Measurements from ENCODE around the gene FAM184A. TPM values are rescaled to one million over a fixed set of nuclear protein-coding genes. Genes with fewer than 3 reads are reported as not detected.

FAM184A gene
- total and polyA plus RNA-seq, 9 of the 15 experiments (the other 6 are each of a cell fraction or from before 2014, with no cell fraction given), result 6.4 to 18.7 (median 13.1) TPM

GRCh38 chr6:119066517-119066916 lies 11.9 kb downstream of the FAM184A start (continued):
- TF ChIP-seq MCM3 (IDR thresholded peaks at IDR 0.05) (no peak), XRCC5 (IDR thresholded peaks at IDR 0.05; ENCODE audit: low read depth, low read length) (no peak), SMARCB1 (IDR thresholded peaks at IDR 0.05; ENCODE audit: insufficient read length, low read depth) (peak; percentile 33), HES1 (IDR thresholded peaks at IDR 0.05; ENCODE audit: low read depth) (no peak), TAF9B (IDR thresholded peaks at IDR 0.05; ENCODE audit: partially characterized antibody) (no peak), KAT7 (CRISPR knock-in tag; IDR thresholded peaks at IDR 0.05; ENCODE audit: borderline replicate concordance) (no peak)

- WGBS (ENCODE audit: insufficient coverage, low coverage, missing lambda C conversion rate), result 73% methylated on average over 2 of the region's 2 CpGs
- Histone ChIP-seq H3K4me3 (no peak overlapping the region), H2AFZ (ENCODE audit: low read depth, low read length) (no peak overlapping the region), H3K79me2 (ENCODE audit: control insufficient read depth, insufficient read depth, low read length) (peaks cover 13% of the 10 kb centered on the region; the same call in 1 of the 3 replicates), H3K4me1 (replicated peaks in 1 of 2; ENCODE audit: control insufficient read depth in 2 of 2, insufficient read depth in 2 of 2, low read length in 2 of 2) (peaks cover 3 to 23% of the 10 kb centered on the region in 2 experiments; a peak in 4 of 5 replicates), H3K36me3 (ENCODE audit: control insufficient read depth, insufficient read depth, low read length) (no peaks in the 10 kb centered on the region), H3K27ac (ENCODE audit: extremely low read depth, low read depth, low read length) (no peak overlapping the region), H3K4me2 (ENCODE audit: insufficient read depth, low read length) (0 out of 2 replicates have a peak overlapping the region, but pooled peaks have one; percentile 1), H3K9me3 (replicated peaks; ENCODE audit: control insufficient read depth, insufficient read depth, low read depth, low read length) (no peaks in the 10 kb centered on the region), H3K9me1 (ENCODE audit: control insufficient read depth, insufficient read depth, low read length) (no peaks in the 10 kb centered on the region), H3K9ac (ENCODE audit: insufficient read depth in 1 of 2, low read depth in 2 of 2, low read length in 2 of 2) (no peak overlapping the region), H3K27me3 (ENCODE audit: control insufficient read depth in 2 of 2, insufficient read depth in 2 of 2, low read length in 2 of 2) (no peaks in the 10 kb centered on the region), H4K20me1 (replicated peaks; ENCODE audit: control insufficient read depth, insufficient read depth, low read length) (no peaks in the 10 kb centered on the region)
- intact Hi-C loops (cut with micrococcal nuclease) (no loop called here), in situ Hi-C loops (cut with MboI) (no loop called here)
- 0 out of 3 replicates have a peak, but pooled peaks have one; percentile 14 for ATAC-seq
- peak; percentile 11 for FAIRE-seq
- ChIA-PET CTCF (ENCODE audit: low intra/inter-chr PET ratio) (no interaction called here), POLR2A (no interaction called here)
- DNase-seq (ENCODE audit: extremely low read depth in 1 of 4, low spot score in 3 of 4), result no peak
- BruUV-seq (replicated peaks), result no TSS peak
- TF ChIP-seq FOXJ2 (tag; IDR thresholded peaks at IDR 0.05), result no peak
- no peak for TF ChIP-seq TEAD4 (IDR thresholded peaks at IDR 0.05; ENCODE audit: low read length)
- no peak for TF ChIP-seq TEAD4 (CRISPR knock-in tag; IDR thresholded peaks at IDR 0.05; ENCODE audit: borderline replicate concordance)
- TF ChIP-seq ELF2 (CRISPR knock-in tag; IDR thresholded peaks at IDR 0.05), result no peak
- TF ChIP-seq HINFP (tag; conservative IDR thresholded peaks at IDR 0.05; ENCODE audit: low read depth), result no peak
- no peak for TF ChIP-seq ASH1L (IDR thresholded peaks at IDR 0.05; ENCODE audit: borderline replicate concordance, low read depth, partially characterized antibody)
- no peak for TF ChIP-seq MLX (CRISPR knock-in tag; conservative IDR thresholded peaks at IDR 0.05)
- TF ChIP-seq RFX1 (IDR thresholded peaks at IDR 0.05), result no peak
- TF ChIP-seq GABPA (tag; conservative IDR thresholded peaks at IDR 0.05; ENCODE audit: low read depth), result no peak
- TF ChIP-seq CREB3L1 (IDR thresholded peaks at IDR 0.05; ENCODE audit: borderline replicate concordance, low read depth), result no peak
These were observed 12.5 kb downstream of the FAM184A start for GRCh38 chr6:119065955-119066354.

Data from K562 (cell line).